HCT116 (cell line): ENCODE measurements around the gene DIPK1A. TPM values are rescaled to one million over a fixed set of nuclear protein-coding genes. Genes with fewer than 3 reads are reported as not detected.

Experiments used
- ATAC-seq: fragments of 200-7000 bp; cut with Tn5 transposase; 2 replicates; pipeline ENCODE4 v1.9.1; 2020; ENCODE audit warnings: mild to moderate bottlenecking, moderate library complexity
- BruUV-seq: library from RNA; stranded (reverse); fragments of 400-500 nt; replicated peaks from 2 replicates; lab custom pipeline; 2021; lab: Mats Ljungman, UMichigan
- CTCF ChIA-PET: fragments of 300-600 bp; sonication (Branson Sonifier 250); formaldehyde crosslinking; loops from one replicate; lab custom pipeline; 2021; ENCODE audit warnings: antibody characterized with exemption; lab: Charles Lee
- POLR2A ChIA-PET: fragments of 300-600, 350-600 bp; sonication (Branson Sonifier 250); formaldehyde crosslinking; loops from one replicate; lab custom pipeline; 2021; ENCODE audit warnings: antibody characterized with exemption; lab: Charles Lee
- RAD21 ChIA-PET, 2 experiments: fragments of 300-600 bp; sonication (Branson Sonifier 250); formaldehyde crosslinking; loops; one replicate each; lab custom pipeline; 2023; ENCODE audit warnings: low total read pairs in 2 of 2; ENCODE audit not compliant: uncharacterized antibody in 2 of 2, unreplicated experiment in 2 of 2, low non-redundant PET in 1 of 2; lab: Charles Lee
- DNase-seq: peaks from one replicate; pipeline ENCODE4 v3.0.0-alpha.2; 2010; ENCODE audit warnings: low read depth, low spot score
- H2AFZ ChIP-seq: fragments of 200-600 bp; shearing (Covaris generic), sonication (generic); 2 replicates; pipeline ENCODE4 v1.6.1; 2017; ENCODE audit warnings: low read depth, mixed run types, mixed read lengths, antibody characterized with exemption, low read length; ENCODE audit not compliant: poor library complexity, severe bottlenecking
- H3K27ac ChIP-seq: 2 replicates; pipeline ENCODE4 v1.5.1; 2012; ENCODE audit warnings: low read depth, low read length
- H3K27me3 ChIP-seq: fragments of 200-600 bp; sonication (generic); 2 replicates; pipeline ENCODE4 v1.6.1; 2016; ENCODE audit warnings: mixed run types, low read length, mixed read lengths; ENCODE audit not compliant: insufficient read depth
- H3K36me3 ChIP-seq, 2 experiments: fragments of 200-500 bp in 1 of 2; fragments of 200-600 bp in 1 of 2; sonication (Bioruptor generic) in 1 of 2; sonication (generic) in 1 of 2; 2 replicates each; pipeline versions ENCODE4 v1.5.1 to v1.6.1; 2014 to 2016; ENCODE audit warnings: low read length in 2 of 2, inconsistent platforms in 1 of 2, mixed read lengths in 1 of 2, mixed run types in 1 of 2; ENCODE audit not compliant: insufficient read depth in 2 of 2, control insufficient read depth in 1 of 2
- H3K4me1 ChIP-seq, 2 experiments: fragments of 200-600 bp in 1 of 2; sonication (generic) in 1 of 2; 2 replicates each; pipeline versions ENCODE4 v1.5.1 to v1.6.1; 2012 to 2017; ENCODE audit warnings: low read length in 2 of 2, inconsistent platforms in 1 of 2, mild to moderate bottlenecking in 1 of 2, mixed read lengths in 1 of 2, mixed run types in 1 of 2, moderate library complexity in 1 of 2; ENCODE audit not compliant: insufficient read depth in 2 of 2, control insufficient read depth in 1 of 2
- H3K4me2 ChIP-seq: fragments of 200-600 bp; sonication (generic); 2 replicates; pipeline ENCODE4 v1.6.1; 2017; ENCODE audit warnings: mixed run types, low read length, mixed read lengths
- H3K4me3 ChIP-seq, 2 experiments: fragments of 200-600 bp in 1 of 2; sonication (generic) in 1 of 2; replicated peaks in 1 of 2; 2 replicates each; pipeline ENCODE4 v1.5.1; 2011 to 2016; ENCODE audit warnings: low read length in 2 of 2, control low read depth in 1 of 2, low read depth in 1 of 2, mild to moderate bottlenecking in 1 of 2, mixed read lengths in 1 of 2, mixed run types in 1 of 2
- H3K79me2 ChIP-seq: fragments of 200-600 bp; sonication (generic); 2 replicates; pipeline ENCODE4 v1.6.1; 2017; ENCODE audit warnings: mild to moderate bottlenecking, mixed run types, low read length, moderate library complexity, mixed read lengths; ENCODE audit not compliant: insufficient read depth
- H3K9ac ChIP-seq: fragments of 200-600 bp; sonication (generic); 2 replicates; pipeline ENCODE4 v1.6.1; 2016; ENCODE audit warnings: low read length, mixed read lengths
- H3K9me2 ChIP-seq: fragments of 200-600 bp; sonication (generic), shearing (Covaris generic); 2 replicates; pipeline ENCODE4 v1.6.1; 2017; ENCODE audit warnings: mixed run types, mild to moderate bottlenecking, moderate library complexity; ENCODE audit not compliant: insufficient read depth
- H3K9me3 ChIP-seq, 2 experiments: fragments of 200-500 bp in 1 of 2; fragments of 200-600 bp in 1 of 2; sonication (Bioruptor generic) in 1 of 2; sonication (generic) in 1 of 2; 2 replicates each; pipeline ENCODE4 v1.6.1; 2014 to 2017; ENCODE audit warnings: low read length in 2 of 2, mixed read lengths in 2 of 2, inconsistent platforms in 1 of 2, low read depth in 1 of 2, mild to moderate bottlenecking in 1 of 2, mixed run types in 1 of 2, moderate library complexity in 1 of 2; ENCODE audit not compliant: control insufficient read depth in 1 of 2, insufficient read depth in 1 of 2
- H4K20me1 ChIP-seq: fragments of 200-600 bp; sonication (generic), shearing (Covaris generic); 2 replicates; pipeline ENCODE4 v1.6.1; 2017; ENCODE audit warnings: mixed run types, mild to moderate bottlenecking, moderate library complexity; ENCODE audit not compliant: insufficient read depth
- EGR1 ChIP-seq: IDR thresholded peaks from 2 replicates; pipeline ENCODE4 v1.6.1; 2012; ENCODE audit warnings: low read depth
- ELF1 ChIP-seq: IDR thresholded peaks from 2 replicates; pipeline ENCODE4 v1.6.1; 2012; ENCODE audit warnings: low read depth, borderline replicate concordance
- EZH2 ChIP-seq: fragments of 200-600 bp; sonication (generic); IDR thresholded peaks from 2 replicates; pipeline ENCODE4 v1.6.1; 2017; ENCODE audit warnings: antibody characterized with exemption, mixed run types
- EZH2phosphoT487 ChIP-seq: fragments of 200-600 bp; IDR thresholded peaks from 2 replicates; pipeline ENCODE4 v1.6.1; 2018; ENCODE audit warnings: antibody characterized with exemption, borderline replicate concordance
- FOSL1 ChIP-seq: IDR thresholded peaks from 2 replicates; pipeline ENCODE4 v1.6.1; 2012; ENCODE audit warnings: low read depth
- JUND ChIP-seq: IDR thresholded peaks from 2 replicates; pipeline ENCODE4 v1.6.1; 2012
- SIN3A ChIP-seq: IDR thresholded peaks from 2 replicates; pipeline ENCODE4 v1.6.1; 2012; ENCODE audit warnings: low read depth
- SRF ChIP-seq: IDR thresholded peaks from 2 replicates; pipeline ENCODE4 v1.6.1; 2012; ENCODE audit warnings: low read depth
- TCF7L2 ChIP-seq: IDR thresholded peaks from 2 replicates; pipeline ENCODE4 v1.7.0; 2011; ENCODE audit warnings: borderline replicate concordance, inconsistent platforms; ENCODE audit not compliant: insufficient read depth, insufficient read length; ENCODE audit errors: extremely low read depth
- ZFX ChIP-seq: fragments of 450-650 bp; IDR thresholded peaks from 2 replicates; pipeline ENCODE4 v1.6.1; 2017
- intact Hi-C: fragments of 100-400 bp; cut with micrococcal nuclease; formaldehyde crosslinking; loops from 2 replicates; pipeline ENCODE4 v1.10.0; 2022
- total RNA-seq: library from RNA; stranded (reverse); gene quantifications from one replicate; pipeline ENCODE4 v1.2.1, GENCODE V29; 2021; ENCODE audit not compliant: unreplicated experiment
- TF ChIP-seq, protein P1 (sequence below): IDR thresholded peaks from 2 replicates; pipeline ENCODE4 v1.6.1; 2012; ENCODE audit warnings: low read depth
- TF ChIP-seq, protein P2 (sequence below): IDR thresholded peaks from 2 replicates; pipeline ENCODE4 v1.6.1; 2011; ENCODE audit warnings: mild to moderate bottlenecking, low read length, moderate library complexity; ENCODE audit not compliant: insufficient replicate concordance; ENCODE audit errors: extremely low read depth
- TF ChIP-seq, protein P3 (sequence below): IDR thresholded peaks from 2 replicates; pipeline ENCODE4 v1.6.1; 2012
- TF ChIP-seq, protein P4 (sequence below), 3 experiments: fragments of 200-600 bp in 1 of 3; sonication (generic) in 1 of 3; IDR thresholded peaks in 2 of 3; conservative IDR thresholded peaks in 1 of 3; 2 replicates each; pipeline ENCODE4 v1.5.1; 2012 to 2017; ENCODE audit warnings: low read depth in 2 of 3, low read length in 2 of 3, antibody characterized with exemption in 1 of 3, borderline replicate concordance in 1 of 3, control low read depth in 1 of 3, mild to moderate bottlenecking in 1 of 3, mixed read lengths in 1 of 3, mixed run types in 1 of 3, moderate library complexity in 1 of 3; ENCODE audit not compliant: insufficient read depth in 1 of 3

Gene DIPK1A
- total RNA-seq, 1 experiment from 2014 or later: 4.3 TPM

DNA sequence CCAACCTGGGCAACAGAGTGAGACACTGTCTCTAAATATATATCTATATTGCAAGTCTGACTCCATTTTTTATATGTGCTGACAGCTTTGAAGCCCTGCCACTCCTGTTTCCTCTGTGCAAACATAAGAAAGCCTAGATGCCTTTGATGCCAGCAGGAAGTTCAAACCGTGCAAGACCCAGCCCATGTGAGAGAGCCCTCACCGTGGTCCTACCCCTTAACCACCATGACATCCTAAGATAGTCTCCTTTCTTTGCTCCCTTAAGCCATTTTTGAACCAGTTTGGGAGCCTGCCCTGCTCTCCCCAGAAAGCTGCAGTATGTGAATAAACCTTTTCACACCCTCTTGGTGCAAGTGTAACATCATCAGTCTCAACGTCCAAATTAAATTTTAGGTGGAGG is 3.7 kb upstream of the DIPK1A start:
- no peaks in the 10 kb centered on the region for H3K9me2 ChIP-seq
- no peak overlapping the region for H3K27ac ChIP-seq
- TF ChIP-seq, protein P1, sequence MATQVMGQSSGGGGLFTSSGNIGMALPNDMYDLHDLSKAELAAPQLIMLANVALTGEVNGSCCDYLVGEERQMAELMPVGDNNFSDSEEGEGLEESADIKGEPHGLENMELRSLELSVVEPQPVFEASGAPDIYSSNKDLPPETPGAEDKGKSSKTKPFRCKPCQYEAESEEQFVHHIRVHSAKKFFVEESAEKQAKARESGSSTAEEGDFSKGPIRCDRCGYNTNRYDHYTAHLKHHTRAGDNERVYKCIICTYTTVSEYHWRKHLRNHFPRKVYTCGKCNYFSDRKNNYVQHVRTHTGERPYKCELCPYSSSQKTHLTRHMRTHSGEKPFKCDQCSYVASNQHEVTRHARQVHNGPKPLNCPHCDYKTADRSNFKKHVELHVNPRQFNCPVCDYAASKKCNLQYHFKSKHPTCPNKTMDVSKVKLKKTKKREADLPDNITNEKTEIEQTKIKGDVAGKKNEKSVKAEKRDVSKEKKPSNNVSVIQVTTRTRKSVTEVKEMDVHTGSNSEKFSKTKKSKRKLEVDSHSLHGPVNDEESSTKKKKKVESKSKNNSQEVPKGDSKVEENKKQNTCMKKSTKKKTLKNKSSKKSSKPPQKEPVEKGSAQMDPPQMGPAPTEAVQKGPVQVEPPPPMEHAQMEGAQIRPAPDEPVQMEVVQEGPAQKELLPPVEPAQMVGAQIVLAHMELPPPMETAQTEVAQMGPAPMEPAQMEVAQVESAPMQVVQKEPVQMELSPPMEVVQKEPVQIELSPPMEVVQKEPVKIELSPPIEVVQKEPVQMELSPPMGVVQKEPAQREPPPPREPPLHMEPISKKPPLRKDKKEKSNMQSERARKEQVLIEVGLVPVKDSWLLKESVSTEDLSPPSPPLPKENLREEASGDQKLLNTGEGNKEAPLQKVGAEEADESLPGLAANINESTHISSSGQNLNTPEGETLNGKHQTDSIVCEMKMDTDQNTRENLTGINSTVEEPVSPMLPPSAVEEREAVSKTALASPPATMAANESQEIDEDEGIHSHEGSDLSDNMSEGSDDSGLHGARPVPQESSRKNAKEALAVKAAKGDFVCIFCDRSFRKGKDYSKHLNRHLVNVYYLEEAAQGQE: no peak
- TF ChIP-seq SIN3A: no peak
- no peak for TF ChIP-seq TCF7L2
- TF ChIP-seq JUND: no peak
- no peak for TF ChIP-seq EZH2phosphoT487
- TF ChIP-seq, all 23 proteins: peak for 0
- intact Hi-C loops: loop anchor here (5.0 kb wide), 1 partner anchor 97 kb away; no protein-coding TSS in a partner anchor
- ATAC-seq: no peak
- ChIA-PET CTCF (no interaction called here), RAD21 (no interaction called here), POLR2A (no interaction called here)
- Histone ChIP-seq H3K79me2 (no peaks in the 10 kb centered on the region), H3K9ac (no peak overlapping the region), H3K9me3 (no peaks in the 10 kb centered on the region), H4K20me1 (no peaks in the 10 kb centered on the region), H3K4me3 (no peak overlapping the region), H3K4me2 (no peak overlapping the region), H3K4me1 (peaks cover 4 to 19% of the 10 kb centered on the region in 2 experiments; a peak in 3 of 4 replicates), H3K27me3 (no peaks in the 10 kb centered on the region), H2AFZ (no peak overlapping the region), H3K36me3 (no peaks in the 10 kb centered on the region)
- no TSS peak for BruUV-seq
- no peak for DNase-seq

DNA sequence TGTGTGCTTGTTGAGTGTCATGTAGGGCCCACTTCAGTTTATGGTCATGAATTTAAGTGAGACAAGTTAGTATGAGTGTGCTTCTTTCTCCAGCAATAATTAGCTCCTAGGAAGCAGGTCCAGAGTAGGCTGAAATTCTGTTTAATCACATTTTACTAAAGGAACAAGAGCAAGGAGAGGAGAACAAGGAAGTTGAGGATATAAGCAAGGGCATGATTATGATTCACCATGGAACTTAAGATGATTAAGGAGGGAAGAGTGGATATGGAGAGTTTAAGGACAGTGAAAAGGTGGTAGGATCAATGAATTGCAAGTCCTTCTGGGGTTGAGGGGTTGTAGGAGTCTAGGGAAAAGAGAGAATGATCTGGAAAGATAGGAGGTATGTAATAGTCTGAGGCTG is 3.1 kb upstream of the DIPK1A start:
- intact Hi-C loops: no loop called here
- H3K27me3 ChIP-seq: no peaks in the 10 kb centered on the region
- H3K4me3 ChIP-seq: no peak overlapping the region
- no peak overlapping the region for H3K27ac ChIP-seq
- no peaks in the 10 kb centered on the region for H4K20me1 ChIP-seq
- H2AFZ ChIP-seq: no peak overlapping the region
- no peaks in the 10 kb centered on the region for H3K9me2 ChIP-seq
- H3K79me2 ChIP-seq: no peaks in the 10 kb centered on the region
- no peaks in the 10 kb centered on the region for H3K36me3 ChIP-seq
- POLR2A ChIA-PET: no interaction called here
- peaks cover 4 to 21% of the 10 kb centered on the region in 2 experiments; a peak in 3 of 4 replicates for H3K4me1 ChIP-seq
- no peak overlapping the region for H3K9ac ChIP-seq
- CTCF ChIA-PET: no interaction called here
- no TSS peak for BruUV-seq
- RAD21 ChIA-PET: no interaction called here
- no peak for DNase-seq
- no peaks in the 10 kb centered on the region for H3K9me3 ChIP-seq
- no peak overlapping the region for H3K4me2 ChIP-seq
- ATAC-seq: no peak
- TF ChIP-seq ZFX (no peak), EZH2 (no peak), EGR1 (no peak), ELF1 (no peak), FOSL1 (no peak), SRF (no peak)
- TF ChIP-seq, protein P2, sequence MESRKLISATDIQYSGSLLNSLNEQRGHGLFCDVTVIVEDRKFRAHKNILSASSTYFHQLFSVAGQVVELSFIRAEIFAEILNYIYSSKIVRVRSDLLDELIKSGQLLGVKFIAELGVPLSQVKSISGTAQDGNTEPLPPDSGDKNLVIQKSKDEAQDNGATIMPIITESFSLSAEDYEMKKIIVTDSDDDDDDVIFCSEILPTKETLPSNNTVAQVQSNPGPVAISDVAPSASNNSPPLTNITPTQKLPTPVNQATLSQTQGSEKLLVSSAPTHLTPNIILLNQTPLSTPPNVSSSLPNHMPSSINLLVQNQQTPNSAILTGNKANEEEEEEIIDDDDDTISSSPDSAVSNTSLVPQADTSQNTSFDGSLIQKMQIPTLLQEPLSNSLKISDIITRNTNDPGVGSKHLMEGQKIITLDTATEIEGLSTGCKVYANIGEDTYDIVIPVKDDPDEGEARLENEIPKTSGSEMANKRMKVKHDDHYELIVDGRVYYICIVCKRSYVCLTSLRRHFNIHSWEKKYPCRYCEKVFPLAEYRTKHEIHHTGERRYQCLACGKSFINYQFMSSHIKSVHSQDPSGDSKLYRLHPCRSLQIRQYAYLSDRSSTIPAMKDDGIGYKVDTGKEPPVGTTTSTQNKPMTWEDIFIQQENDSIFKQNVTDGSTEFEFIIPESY: no peak
- TF ChIP-seq, protein P3, sequence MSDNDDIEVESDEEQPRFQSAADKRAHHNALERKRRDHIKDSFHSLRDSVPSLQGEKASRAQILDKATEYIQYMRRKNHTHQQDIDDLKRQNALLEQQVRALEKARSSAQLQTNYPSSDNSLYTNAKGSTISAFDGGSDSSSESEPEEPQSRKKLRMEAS: no peak
- TF ChIP-seq, protein P4, sequence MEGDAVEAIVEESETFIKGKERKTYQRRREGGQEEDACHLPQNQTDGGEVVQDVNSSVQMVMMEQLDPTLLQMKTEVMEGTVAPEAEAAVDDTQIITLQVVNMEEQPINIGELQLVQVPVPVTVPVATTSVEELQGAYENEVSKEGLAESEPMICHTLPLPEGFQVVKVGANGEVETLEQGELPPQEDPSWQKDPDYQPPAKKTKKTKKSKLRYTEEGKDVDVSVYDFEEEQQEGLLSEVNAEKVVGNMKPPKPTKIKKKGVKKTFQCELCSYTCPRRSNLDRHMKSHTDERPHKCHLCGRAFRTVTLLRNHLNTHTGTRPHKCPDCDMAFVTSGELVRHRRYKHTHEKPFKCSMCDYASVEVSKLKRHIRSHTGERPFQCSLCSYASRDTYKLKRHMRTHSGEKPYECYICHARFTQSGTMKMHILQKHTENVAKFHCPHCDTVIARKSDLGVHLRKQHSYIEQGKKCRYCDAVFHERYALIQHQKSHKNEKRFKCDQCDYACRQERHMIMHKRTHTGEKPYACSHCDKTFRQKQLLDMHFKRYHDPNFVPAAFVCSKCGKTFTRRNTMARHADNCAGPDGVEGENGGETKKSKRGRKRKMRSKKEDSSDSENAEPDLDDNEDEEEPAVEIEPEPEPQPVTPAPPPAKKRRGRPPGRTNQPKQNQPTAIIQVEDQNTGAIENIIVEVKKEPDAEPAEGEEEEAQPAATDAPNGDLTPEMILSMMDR (IDR thresholded peaks at IDR 0.05 in 2 of 3, conservative IDR thresholded peaks at IDR 0.05 in 1 of 3; ENCODE audit: borderline replicate concordance in 1 of 3, insufficient read depth in 1 of 3, low read depth in 2 of 3, low read length in 2 of 3): no peak
